Putamen (tissue), 1 donor: ENCODE data around the gene AP2S1.
"Not testable (repeated sequence)": the region's sequence is repeated elsewhere in the genome, so short reads cannot be mapped to it uniquely, and the experiment has no call there.

ENCODE experiments used
- DNase-seq: peaks from one replicate; pipeline ENCODE4 v3.0.0-alpha.2; 2016; ENCODE audit warnings: low spot score

Gene AP2S1

DNA sequence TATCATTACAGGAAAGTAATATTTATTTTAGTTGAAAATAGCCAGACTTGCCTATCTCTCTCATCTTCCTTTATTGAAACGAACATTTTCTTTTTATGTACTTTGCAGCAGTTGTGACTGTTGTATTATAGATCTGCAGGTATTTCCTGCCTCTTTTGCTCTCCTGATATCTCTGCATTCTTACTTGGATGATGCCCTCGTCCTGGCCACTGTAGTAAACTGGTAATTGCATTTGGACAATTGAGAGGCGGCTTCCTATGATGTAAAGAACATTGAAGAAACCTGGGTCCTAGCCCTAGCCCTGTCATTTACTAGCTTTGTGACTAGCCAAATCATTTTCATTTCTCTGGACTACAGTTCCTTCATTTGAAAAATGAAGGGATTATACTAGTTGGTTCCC, 16.5 kb upstream of the AP2S1 start:
- DNase-seq = no peak

DNA sequence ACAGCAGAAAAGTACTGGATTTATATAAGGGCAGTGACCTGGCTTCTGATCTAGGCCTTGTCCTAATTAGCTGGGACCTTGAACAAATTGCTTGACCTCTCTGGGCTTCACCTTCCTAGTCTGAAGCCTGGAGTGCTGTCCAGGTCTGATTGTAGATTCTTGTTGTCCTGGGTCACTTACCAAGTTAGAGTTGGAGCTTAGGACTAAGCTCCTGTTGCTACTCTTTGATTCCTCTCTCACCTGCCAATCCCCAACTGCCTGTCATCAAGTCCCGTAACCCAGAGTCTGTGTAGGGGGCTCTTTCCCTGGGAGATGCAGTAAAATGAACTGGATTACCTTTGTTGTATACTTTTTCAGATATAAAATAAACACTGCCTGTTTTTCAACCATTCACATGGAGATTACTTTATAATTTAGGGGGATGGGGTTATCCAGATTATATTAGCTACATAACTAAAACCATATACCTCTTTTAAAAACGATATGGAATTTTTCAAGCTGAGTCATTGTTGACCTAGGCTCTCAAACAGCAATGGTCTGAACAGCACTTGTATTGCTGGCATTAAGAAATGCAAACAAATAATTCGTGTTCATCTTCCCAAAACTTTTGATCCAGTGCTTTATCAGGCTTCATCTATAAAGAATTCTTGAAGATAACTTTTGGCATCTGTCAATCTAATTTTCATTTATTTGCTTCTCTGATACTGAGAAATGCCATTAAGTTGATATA, 15.9 kb upstream of the AP2S1 start:
- DNase-seq = no peak

DNA sequence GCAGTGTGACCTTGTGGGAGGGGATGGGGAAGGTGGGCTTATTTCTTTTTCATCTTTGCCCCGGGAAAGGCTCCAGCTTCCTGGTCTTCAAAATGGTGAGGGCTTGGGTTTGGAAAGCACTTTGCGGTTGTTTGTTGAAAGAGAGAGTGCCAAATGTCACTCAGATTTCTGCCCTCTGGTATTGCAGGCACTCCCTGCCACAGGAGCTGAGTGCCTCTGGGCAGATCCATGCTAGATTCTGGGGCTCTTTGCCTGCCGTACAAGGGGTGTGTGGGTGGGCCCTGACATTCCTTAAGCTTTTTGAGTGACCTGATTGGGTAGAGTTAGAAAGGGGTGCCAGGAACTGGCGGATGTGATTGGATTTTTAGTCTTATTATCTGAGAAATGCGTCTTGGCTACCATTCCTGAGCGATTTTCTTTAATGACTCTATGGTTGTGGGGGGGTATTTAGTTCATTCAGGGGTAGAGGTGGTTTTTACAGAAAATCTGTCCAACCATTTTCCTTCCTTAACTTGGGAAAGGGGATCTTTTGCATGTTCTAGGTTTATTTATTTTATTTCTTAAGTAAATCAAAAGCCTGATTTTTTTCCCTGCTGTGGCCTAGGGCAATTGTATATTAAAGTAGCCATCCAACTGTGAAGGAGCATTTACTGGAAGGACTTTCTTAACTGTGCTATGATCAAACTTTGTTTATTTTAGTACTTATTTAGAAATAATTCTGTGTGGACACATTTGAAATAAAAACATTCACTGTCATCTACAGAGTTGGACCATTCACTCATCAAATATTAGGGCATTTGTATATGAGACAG, 13.4 kb upstream of the AP2S1 start:
- no peak for DNase-seq

DNA sequence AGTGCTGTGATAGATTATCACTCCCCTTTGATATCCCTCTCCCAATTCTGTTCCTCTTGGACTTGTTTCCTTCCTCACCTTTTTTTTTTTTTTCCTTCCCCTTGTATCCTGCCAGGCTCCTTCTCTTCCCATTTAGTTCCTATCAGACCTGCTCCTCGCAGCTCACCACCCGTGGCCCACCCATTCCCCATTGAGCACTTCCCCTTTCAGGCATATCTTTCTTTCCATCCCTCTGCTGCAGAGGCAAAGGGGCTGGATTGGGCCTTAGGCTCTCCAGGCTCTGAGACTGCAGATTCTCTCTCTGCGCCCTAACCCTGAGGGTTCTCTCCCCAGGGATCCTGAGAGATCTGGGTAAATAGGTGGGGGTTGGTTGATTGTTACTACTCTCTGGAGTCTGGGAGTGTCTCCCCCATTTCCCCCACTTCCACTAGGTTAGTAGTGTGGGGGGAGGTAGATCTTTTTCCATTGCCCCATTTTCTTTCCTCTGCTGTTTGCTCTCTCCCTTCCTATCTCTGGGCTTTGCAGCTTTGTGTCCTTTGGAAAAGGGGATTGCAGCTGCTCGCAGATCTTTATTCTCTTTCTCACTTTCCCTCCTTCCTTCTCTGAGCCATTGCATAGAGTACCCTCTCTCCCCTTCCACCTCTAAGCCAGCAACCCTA, 12.5 kb upstream of the AP2S1 start:
- DNase-seq = no peak

DNA sequence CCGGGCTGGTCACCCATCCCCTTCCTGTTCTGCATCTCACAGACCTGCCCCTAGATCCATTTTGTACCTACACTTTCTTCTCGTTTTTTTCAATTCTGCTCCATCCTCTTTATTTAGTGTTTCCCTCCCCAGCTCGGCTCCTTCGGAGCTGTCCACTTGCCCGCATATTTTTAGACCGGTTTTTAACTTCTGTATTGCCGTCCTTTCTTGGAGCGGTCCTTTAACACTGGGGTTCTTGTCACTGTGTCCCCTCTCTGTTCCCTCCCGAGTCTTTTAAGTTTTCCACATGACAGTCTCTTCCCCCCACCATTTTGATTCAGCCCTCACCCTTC, 11.8 kb upstream of the AP2S1 start:
- no peak for DNase-seq

DNA sequence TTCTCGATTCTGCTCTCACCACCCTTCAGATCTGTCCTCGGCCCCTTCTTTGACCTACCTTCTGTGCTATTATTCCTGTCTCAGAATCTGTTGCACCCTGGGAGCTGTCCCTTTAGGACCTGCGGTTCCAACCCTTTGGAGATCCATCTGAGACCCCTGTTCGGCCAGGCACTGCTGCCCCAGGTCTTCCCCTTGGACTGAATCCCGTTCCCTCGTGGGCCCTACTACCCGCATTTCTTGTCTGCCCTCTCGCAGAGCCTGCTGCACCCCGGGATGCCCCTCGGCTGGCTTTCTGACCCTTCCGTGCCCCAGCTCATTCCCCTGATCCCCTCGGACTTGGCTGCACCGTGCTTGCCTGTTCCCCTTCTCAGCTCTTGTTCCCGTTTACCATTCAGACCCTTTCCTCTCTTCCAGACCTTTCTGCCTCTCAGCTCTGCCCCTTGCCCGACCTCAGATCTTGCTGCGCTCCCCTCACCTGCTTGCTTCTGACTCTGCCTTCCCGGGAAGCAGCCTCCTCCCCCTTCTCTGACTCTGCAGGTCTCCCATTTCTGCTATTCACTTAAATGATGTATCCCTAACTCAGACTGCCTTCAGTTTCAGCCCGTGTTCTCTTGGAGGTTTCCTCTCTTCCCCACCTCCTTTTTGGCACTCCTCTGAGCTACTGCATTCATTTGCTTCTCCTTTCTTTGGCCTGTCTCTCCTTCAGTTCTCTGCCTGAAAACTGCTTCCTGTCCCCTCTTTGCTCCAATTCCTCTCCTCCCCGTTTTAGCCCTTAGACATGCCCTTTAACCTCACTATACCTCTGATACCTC, 11.3 kb upstream of the AP2S1 start:
- peak; percentile 37 for DNase-seq

DNA sequence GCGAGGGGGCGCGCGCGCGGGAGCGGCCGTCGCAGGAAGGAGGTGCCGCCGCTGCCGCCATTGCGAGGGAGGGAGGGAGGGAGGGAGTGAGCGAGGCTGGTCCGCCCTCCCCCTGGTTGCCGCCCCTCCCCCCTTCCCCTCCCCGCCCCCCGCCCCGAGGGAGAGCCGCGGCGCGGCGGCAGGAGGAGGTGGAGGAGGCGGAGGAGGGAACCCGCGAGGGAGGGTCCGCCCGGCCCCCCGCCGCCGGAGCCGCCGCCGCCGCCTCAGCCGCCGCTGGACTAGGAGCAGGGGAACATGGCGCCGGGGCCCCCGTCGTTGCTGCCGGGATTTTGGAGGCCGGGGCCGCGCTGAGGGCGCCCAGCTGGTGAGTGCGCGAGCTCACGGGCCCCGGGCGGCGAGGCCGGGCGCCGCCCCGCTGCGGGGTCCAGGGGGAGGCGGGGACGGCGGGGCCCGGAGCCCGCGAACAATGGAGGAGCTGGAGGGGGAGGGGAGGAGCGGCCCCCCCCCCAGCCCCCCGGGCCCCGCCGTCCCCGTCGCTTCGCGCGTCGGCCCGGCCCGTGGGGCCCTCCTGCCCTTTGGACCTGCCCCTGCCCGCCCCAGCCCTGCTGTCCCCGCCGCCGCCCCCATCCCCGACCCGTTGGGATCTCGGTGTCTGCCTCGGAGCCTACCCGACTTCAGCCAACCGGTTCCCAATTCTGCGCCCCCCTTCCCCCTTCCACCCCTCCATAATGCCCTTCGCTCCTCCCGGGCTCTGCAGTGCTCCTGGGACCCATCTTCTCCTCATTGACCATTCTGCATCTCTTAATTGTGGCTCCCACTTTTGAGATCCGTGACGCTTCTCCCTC, 10.4 kb upstream of the AP2S1 start, which contains the start of gene ARHGAP35:
Gene ARHGAP35 (plus strand): TSS at position 152 of the 845 bp plus-strand sequence. CDS start 57,679 bp downstream, outside the sequence.
- DNase-seq = peak; percentile 23

DNA sequence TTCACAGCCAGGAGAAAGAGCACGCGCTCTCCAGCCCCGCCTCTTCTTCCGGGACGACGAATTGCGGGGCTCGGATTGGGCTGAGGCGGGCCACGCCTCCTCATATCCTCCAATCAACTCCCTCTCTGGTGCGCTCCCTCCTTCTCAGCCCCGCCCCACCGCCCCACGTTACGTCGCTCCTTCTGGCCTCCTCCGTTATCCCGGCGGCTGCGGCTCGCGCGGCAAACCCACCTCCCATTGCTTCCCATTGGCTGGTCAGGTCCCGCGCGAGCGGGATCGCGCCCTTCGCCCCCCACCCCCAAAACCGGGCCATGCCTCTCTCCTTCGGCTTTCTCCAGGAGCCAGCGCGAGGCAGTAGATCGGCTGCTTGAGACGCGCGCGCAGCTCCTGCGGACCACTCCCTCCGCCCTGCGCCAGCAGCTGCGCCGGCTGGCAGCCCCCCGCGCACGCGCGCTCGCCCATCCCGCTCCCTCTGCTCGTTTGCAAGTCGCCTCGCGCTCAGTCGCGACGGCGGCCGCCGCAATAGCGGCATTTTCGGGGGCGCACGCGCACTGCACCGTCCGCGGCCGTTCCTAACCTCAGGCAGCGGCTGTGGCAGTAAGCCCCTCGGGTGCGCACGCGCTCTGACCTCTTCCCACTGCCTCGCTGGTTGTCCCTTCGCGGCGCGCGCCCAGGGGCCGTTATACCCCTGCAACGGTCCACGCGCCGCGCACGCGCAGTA, 9.6 kb upstream of the AP2S1 start:
- DNase-seq = peak; percentile 98

DNA sequence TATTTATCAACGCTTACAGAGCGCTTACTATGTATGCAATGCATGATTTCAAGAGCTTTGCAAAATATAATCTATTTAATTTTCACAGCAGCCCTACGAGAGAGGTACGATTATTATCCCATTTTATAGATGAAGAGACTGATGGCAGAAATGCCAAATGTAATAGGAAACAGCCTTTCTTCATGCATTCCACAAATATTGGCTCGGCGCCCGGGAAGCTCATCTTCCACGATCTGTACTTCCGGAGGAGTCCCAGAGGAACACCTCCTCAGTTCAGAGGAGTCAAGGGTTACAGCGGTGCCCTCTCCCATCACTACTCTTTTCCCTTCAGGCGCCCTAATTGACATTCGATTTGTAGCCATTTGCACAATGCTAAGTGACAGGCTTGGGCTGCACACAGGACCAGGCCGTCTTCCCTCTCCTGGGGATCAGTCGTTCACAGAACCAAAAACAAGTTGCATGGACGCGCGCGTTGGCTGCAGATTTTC, 9.0 kb upstream of the AP2S1 start:
- no peak for DNase-seq

DNA sequence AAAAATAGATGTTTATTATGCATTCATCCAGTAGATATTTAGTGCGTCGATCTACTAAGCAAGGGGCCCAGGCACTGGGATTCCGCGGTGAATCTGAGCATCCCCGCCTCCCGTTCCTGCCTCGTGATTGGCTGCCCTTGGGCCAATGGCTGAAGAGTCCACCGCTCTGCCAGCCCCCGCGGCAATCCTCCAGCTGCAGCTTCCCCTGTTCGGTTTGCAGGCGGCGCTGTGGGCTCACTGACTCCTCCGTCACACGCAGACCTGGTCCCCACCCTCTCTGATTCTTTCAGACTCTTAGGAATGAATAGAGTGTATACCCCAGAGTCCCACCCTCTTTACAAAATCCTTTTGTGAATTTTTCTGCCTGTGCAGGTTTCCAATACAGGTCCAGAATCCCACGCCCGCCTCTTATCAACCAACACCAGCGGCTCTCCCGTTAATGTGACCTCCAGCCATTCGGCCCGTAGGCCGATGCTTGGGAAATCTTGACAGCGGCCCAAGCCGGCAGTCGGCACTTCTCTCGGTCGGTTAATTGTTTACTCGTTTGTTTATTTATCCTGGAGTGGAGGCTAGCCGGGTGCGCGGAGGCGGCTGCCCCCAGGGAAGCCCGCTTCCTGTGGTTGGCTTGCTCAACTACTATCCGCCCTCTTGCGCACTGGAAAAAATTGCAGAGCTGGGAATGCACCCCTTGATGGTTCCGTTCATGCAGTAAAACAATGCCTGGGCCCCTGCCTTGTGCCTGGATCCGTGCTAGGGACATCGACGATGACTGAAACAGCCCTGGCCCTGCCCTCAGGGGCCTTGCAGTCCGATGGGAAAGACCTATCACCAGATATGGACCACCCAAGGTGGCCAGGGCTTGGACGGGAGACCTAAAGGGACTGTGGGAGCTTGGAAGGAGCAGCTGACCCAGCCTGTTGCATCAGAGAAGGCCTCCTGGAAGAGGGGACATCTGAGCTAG, 5.7 kb upstream of the AP2S1 start:
- DNase-seq = peak; percentile 97

DNA sequence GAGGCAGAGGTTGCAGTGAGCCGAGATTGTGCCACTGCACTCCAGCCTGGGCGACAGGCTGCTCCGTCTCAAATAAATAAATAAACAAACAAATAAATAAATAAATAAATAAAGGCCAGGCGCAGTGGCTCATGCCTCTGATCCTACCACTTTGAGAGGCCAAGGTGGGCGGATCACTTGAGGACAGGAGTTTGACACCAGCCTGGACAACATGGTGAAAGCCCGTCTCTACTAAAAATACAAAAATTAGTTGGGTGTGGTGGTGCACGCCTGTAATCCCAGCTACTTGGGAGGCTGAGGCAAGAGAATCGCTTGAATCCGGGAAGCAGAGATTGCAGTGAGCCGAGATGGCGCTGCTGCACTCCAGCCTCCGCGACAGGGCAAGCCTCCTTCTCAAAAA, 4.1 kb upstream of the AP2S1 start:
- not testable (repeated sequence) for DNase-seq

DNA sequence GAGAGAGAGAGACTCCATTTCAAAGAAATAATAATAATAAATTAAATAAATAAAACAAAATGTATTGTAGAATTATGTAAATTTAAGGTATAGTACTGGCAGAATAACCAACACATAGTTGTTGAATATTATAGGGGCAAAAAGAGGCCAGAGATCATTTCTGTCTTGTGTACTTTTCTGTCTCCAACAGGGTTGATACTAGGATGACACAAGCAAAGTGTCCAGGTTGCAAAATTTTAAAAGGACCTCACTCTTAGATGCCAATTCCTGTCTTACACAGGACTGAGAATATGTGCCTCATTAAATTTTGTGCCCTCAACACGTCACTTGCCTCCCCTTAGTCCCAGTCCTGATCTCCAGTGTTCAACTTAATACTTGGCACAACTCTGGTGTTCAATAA, 2.2 kb upstream of the AP2S1 start:
- no peak for DNase-seq

DNA sequence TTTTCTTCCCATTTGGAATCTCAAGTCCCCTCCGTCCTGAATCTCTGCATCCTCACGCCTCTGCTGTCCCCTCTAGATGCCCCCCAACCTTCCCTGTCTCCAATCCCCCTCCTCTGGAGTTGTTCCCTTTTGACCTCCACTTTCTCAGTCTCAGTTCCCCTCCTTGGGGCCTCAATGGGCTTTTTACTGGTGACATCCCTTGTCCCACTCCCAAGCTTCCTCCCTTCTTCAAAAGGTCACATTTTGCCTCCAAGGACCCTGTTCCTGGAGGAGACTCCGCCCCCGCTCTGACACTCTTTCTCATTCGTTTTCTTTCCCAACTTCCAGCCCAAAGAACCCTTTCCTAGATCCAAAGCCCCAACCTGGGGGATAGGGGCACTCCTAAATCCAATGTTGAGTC, 1.0 kb downstream of the AP2S1 start:
- DNase-seq = no peak

DNA sequence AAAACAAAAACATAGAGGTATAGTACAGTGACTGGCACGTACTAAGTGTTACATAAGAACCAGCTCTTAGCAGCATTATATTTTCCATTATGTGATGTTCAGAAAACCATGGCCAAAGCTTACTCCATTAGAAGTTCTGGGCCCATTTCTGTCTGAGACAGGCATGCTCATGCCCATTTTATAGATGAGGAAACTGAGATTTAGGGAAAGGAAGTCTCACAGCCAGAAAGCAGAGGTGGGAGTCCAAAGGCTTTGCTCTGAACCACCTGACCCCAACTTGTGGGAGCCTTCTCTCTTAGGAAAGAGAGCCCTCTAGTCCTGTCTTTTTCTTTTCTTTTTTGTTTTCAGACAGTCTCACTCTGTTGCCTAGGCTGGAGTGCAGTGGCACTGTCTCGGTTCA, 2.3 kb downstream of the AP2S1 start:
- DNase-seq = no peak

DNA sequence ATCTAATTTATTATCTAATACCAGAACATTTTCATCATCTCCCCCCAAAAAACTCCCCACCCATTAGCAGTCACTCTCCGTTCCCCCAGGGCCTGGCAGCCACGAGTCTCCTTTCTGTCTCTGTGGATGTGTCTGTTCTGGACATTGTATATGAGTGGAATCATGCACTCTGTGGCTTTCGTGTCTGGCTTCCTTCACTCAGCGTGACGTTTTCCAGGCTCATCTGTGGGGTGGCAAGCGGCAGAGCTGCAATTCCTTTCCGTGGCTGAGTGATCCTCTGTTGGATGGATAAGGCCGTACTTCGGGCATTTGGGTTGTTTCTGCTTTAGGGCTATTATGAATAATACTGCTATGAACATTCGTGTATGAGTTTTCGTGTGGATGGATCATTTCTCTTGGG, 3.1 kb downstream of the AP2S1 start:
- DNase-seq = no peak

DNA sequence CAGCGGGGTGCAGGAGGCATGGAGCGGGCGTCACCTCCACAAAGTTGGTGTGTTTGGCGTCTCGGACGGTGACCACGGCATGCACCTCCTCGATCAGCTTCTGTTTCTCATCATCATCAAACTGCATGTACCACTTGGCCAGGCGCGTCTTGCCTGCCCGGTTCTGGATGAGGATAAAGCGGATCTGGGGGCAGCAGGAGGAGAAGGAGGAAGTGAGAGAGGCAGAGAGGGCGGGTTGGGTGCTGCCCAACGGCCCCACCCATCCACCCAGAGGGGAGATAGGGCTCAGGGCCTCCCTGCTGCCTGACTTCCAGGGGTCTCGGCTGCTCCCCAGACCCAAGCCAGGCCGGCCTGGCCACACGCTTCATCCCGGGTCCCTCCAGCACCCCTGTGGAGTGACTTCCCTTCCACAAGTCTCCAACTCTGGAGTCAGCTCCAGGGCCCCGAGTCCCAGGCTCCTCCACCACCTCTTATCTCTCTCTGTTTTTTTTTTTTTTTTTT, 4.6 kb downstream of the AP2S1 start:
- no peak for DNase-seq

DNA sequence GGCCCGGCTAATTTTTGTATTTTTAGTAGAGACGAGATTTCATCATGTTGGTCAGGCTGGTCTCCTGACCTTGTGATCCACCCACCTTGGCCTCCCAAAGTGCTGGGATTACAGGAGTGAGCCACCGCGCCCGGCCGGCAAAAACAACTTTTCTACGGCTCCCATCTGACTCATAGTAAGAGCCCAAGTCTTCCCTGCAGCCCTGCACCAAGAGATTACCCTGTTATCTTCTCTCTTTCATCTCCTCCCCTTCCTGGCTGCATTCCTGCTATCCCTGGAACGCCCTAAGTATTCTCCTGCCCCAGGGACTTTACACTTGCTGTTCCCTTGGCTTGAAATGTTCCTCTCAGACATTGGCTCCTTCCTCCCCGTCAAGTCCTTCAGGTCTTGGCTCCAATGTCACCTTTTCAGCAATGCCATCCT, 6.6 kb downstream of the AP2S1 start:
- DNase-seq = no peak

DNA sequence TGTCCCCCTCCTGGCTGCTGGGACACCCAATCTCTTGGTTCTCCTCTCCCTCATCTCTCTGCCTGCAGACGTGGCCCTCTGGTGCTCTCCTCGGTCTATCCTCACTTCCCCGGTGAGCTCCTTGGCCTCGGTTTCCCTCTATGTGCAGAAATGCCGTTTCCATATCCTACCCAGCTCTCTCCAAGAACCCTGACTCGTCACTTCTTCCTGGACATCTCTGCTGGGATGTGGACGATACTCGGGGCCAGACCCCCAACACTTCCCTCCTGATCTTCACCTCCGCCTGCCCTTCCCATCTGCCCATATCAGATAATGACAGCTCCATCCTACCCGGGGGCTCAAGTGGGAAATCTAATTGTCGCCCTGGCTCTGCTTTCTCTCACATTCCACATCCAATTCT, 7.9 kb downstream of the AP2S1 start:
- no peak for DNase-seq
